OCI-LY3 (cell line): Measurements from ENCODE around the gene MMP2.

Source experiments
- H2AFZ ChIP-seq: fragments of 200-600, 300-600 bp; shearing (Covaris generic); 2 replicates; pipeline ENCODE4 v1.6.0; 2014; ENCODE audit warnings: antibody characterized with exemption, low read depth, low read length
- H3K27ac ChIP-seq: fragments of 200-600, 300-600 bp; sonication (generic); 2 replicates; pipeline ENCODE4 v1.5.1; 2014; ENCODE audit warnings: mild to moderate bottlenecking, low read length, moderate library complexity, mixed read lengths
- H3K27me3 ChIP-seq: fragments of 200-600, 300-600 bp; sonication (generic); 2 replicates; pipeline ENCODE4 v1.6.1; 2014; ENCODE audit warnings: low read depth, low read length, mixed read lengths
- H3K36me3 ChIP-seq: fragments of 200-600, 300-600 bp; sonication (generic); replicated peaks from 2 replicates; pipeline ENCODE3; 2014; ENCODE audit warnings: low read depth, low read length, mixed read lengths
- H3K4me1 ChIP-seq: fragments of 300-600, 200-600 bp; sonication (generic); 2 replicates; pipeline ENCODE4 v1.6.1; 2014; ENCODE audit warnings: low read length, mixed read lengths
- H3K4me2 ChIP-seq: fragments of 200-600, 300-600 bp; sonication (generic); 2 replicates; pipeline ENCODE4 v1.6.1; 2014; ENCODE audit warnings: low read length, mixed read lengths
- H3K4me3 ChIP-seq: fragments of 300-600, 200-600 bp; sonication (generic); 2 replicates; pipeline ENCODE4 v1.5.1; 2014; ENCODE audit warnings: antibody characterized with exemption, mild to moderate bottlenecking, low read length, moderate library complexity
- H3K79me2 ChIP-seq: fragments of 300-600, 200-600 bp; shearing (Covaris generic); 2 replicates; pipeline ENCODE4 v1.6.1; 2014; ENCODE audit warnings: mild to moderate bottlenecking, low read length, mixed read lengths
- H3K9ac ChIP-seq: fragments of 300-600, 200-600 bp; shearing (Covaris generic); 2 replicates; pipeline ENCODE4 v1.6.0; 2014; ENCODE audit warnings: mild to moderate bottlenecking, low read length, moderate library complexity
- H3K9me3 ChIP-seq: fragments of 200-600, 300-600 bp; shearing (Covaris generic); 2 replicates; pipeline ENCODE4 v1.6.1; 2014; ENCODE audit warnings: low read length, mixed read lengths; ENCODE audit not compliant: insufficient read depth
- H4K20me1 ChIP-seq: fragments of 200-600, 300-600 bp; sonication (generic); 2 replicates; pipeline ENCODE4 v1.6.1; 2016; ENCODE audit warnings: low read length, mixed read lengths; ENCODE audit not compliant: insufficient read depth
- CTCF ChIP-seq: fragments of 200-600, 300-600 bp; sonication (generic); IDR thresholded peaks from 2 replicates; pipeline ENCODE4 v1.5.1; 2014; ENCODE audit warnings: antibody characterized with exemption, low read length, low read depth
- EZH2phosphoT487 ChIP-seq: fragments of 200-600 bp; shearing (Covaris generic); IDR thresholded peaks from 2 replicates; pipeline ENCODE4 v1.6.1; 2018; ENCODE audit warnings: antibody characterized with exemption, mixed run types, low read depth

The MMP2 gene

DNA sequence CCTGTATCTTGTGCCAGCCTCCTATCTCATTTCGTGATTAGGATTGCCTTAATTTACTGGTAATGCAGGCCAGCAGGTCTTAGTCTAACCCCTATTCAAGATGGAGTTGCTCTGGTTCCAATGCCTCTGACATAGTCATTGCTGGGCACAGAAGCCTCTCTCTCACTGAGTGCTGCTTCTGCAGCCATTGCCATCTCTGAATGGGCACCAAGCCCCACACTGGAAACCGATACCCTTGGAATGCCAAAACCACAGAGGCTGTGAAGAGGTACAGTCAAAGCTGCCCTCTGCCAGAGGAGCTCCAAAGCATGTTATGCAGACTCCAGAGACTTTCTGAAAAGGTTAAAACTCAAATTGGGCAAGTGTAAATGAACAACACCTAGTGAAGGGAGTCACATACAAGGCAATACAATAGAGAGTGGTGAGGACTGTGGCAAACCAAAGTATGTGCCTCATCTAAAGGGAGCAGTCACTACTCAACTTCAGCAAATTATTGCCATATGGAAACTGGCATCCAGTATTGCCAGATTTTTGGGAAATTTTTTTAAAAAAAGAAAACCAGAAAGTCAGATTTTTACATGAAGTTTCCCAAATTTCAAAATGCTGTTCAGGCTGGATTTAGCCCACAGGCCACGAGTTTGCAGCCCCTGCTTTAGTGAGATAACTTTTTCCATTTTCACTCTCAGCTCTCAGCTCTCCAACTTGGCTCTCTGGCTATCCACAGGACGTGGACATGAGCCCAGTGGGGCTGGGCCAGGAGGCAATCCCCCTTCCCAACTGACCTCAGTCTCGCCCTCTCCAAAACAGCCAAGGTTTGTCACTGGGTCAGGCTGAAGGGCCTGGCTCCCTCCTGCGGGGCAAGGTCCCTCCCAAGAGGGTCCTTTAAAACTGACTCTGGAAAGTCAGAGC is 2.1 kb upstream of the MMP2 start:
- no peak overlapping the region for H3K9ac ChIP-seq
- no peaks in the 10 kb centered on the region for H3K4me1 ChIP-seq
- no peaks in the 10 kb centered on the region for H3K79me2 ChIP-seq
- H3K4me2 ChIP-seq, result no peak overlapping the region
- H2AFZ ChIP-seq, result no peak overlapping the region
- no peaks in the 10 kb centered on the region for H3K9me3 ChIP-seq
- H3K36me3 ChIP-seq, result no peaks in the 10 kb centered on the region
- H3K27ac ChIP-seq, result no peak overlapping the region
- peaks cover 4% of the 10 kb centered on the region; the same call in 1 of the 2 replicates for H3K27me3 ChIP-seq
- no peak overlapping the region for H3K4me3 ChIP-seq
- H4K20me1 ChIP-seq, result no peaks in the 10 kb centered on the region
- TF ChIP-seq CTCF (no peak), EZH2phosphoT487 (no peak)

DNA sequence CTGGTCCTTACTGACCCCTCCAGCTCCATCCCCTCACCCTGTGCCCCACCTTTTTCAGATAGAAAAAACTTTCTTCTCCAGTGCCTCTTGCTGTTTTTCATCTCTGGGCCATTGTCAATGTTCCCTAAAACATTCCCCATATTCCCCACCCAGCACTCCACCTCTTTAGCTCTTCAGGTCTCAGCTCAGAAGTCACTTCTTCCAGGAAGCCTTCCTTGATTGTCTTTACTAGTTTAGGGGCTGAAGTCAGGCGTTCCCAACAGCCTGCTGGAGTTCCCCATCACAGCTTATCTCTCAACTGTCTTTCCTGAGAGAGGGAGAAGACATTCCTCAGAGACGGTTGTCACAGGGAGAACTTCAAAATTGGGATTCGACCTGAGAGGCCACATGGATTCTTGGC is 1.3 kb upstream of the MMP2 start:
- Histone ChIP-seq H3K36me3 (no peaks in the 10 kb centered on the region), H2AFZ (no peak overlapping the region), H3K9ac (no peak overlapping the region), H3K27ac (no peak overlapping the region), H3K79me2 (no peaks in the 10 kb centered on the region), H3K27me3 (peaks cover 4% of the 10 kb centered on the region; the same call in 1 of the 2 replicates), H3K9me3 (no peaks in the 10 kb centered on the region), H3K4me1 (no peaks in the 10 kb centered on the region), H3K4me2 (no peak overlapping the region), H3K4me3 (no peak overlapping the region), H4K20me1 (no peaks in the 10 kb centered on the region)
- TF ChIP-seq EZH2phosphoT487 (no peak), CTCF (no peak)

DNA sequence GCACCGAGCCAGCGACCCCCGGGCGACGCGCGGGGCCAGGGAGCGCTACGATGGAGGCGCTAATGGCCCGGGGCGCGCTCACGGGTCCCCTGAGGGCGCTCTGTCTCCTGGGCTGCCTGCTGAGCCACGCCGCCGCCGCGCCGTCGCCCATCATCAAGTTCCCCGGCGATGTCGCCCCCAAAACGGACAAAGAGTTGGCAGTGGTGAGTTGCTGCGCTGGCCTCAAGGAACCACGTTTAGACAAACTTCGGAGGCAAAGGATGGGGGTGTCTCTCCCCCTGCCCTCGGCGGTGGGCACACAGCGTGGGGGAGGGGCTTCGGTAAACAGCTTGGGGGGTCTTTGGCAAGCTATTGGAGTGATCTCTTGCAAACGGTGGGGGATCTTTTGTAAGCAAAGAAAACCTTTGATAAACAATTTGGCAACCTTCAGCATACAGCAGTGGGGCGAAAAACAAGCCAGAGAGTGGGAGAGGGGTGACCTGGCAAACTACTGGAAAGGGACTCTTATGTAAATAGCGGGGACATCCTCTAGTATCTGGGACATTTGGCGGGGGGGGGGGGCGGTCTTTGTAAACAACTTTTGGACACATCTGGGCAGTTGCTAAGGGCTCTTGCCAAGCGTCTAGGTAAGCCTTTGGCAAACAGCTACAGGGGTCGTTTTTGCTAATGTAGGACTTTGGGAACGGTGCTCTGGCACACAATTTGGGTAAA is 587 bp downstream of the MMP2 start:
- Histone ChIP-seq H3K9me3 (no peaks in the 10 kb centered on the region), H3K4me3 (no peak overlapping the region), H3K4me1 (no peaks in the 10 kb centered on the region), H3K36me3 (no peaks in the 10 kb centered on the region), H3K9ac (no peak overlapping the region), H4K20me1 (no peaks in the 10 kb centered on the region), H2AFZ (no peak overlapping the region), H3K27me3 (no peaks in the 10 kb centered on the region), H3K27ac (no peak overlapping the region), H3K4me2 (no peak overlapping the region), H3K79me2 (no peaks in the 10 kb centered on the region)
- no peak for TF ChIP-seq CTCF
- no peak for TF ChIP-seq EZH2phosphoT487

DNA sequence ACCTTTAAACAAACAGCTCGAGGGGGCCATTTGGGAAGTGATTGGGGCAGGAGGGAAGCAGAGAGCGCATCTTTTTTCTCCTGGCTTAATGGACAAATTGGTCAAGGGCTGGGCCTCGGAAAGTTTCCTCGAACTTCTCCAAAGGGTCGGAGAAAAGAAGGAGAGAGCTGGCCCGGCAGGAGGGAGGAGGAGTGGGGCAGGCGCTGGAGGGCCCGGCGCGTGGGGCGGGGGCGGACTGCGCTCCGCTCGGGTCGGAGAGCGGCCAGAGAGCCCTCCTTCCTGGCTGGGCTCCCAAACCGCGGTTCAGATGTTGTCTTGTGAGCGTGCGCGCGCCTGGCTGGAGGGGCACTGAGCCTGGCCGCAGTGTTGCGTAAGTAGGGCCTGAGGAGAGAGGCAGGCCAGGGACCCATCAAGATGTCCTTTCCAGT is 1.2 kb downstream of the MMP2 start:
- Histone ChIP-seq H3K4me3 (no peak overlapping the region), H3K9me3 (no peaks in the 10 kb centered on the region), H4K20me1 (no peaks in the 10 kb centered on the region), H3K27ac (no peak overlapping the region), H3K36me3 (no peaks in the 10 kb centered on the region), H3K9ac (no peak overlapping the region), H3K4me1 (no peaks in the 10 kb centered on the region), H3K79me2 (no peaks in the 10 kb centered on the region), H2AFZ (no peak overlapping the region), H3K4me2 (no peak overlapping the region), H3K27me3 (no peaks in the 10 kb centered on the region)
- TF ChIP-seq EZH2phosphoT487, result no peak
- TF ChIP-seq CTCF, result no peak
